Parathyroid adenoma (tissue), 2 donors: ENCODE measurements around the gene GALNT15.

Experiments used
- H2AFZ ChIP-seq: fragments of 300-600 bp; sonication (generic); one replicate; pipeline ENCODE4 v1.7.0; 2017; ENCODE audit warnings: antibody characterized with exemption, mild to moderate bottlenecking
- H3K27ac ChIP-seq: fragments of 300-600 bp; sonication (generic); one replicate; pipeline ENCODE4 v1.7.0; 2017
- H3K27me3 ChIP-seq: fragments of 300-600 bp; sonication (generic); one replicate; pipeline ENCODE4 v1.7.0; 2017; ENCODE audit warnings: low read length; ENCODE audit not compliant: control insufficient read depth, insufficient read depth
- H3K36me3 ChIP-seq: fragments of 300-600 bp; sonication (generic); one replicate; pipeline ENCODE4 v1.7.0; 2017; ENCODE audit warnings: low read length; ENCODE audit not compliant: control insufficient read depth, insufficient read depth
- H3K4me1 ChIP-seq: fragments of 300-600 bp; sonication (generic); one replicate; pipeline ENCODE4 v1.7.0; 2017; ENCODE audit warnings: control low read depth
- H3K4me2 ChIP-seq: fragments of 300-600 bp; sonication (generic); one replicate; pipeline ENCODE4 v1.7.0; 2017; ENCODE audit warnings: low read length
- H3K4me3 ChIP-seq: fragments of 300-600 bp; sonication (generic); one replicate; pipeline ENCODE4 v1.7.0; 2017; ENCODE audit warnings: low read depth, low read length
- H3K79me2 ChIP-seq: fragments of 300-600 bp; sonication (generic); one replicate; pipeline ENCODE4 v1.7.0; 2017; ENCODE audit warnings: control low read depth
- H3K9ac ChIP-seq: fragments of 300-600 bp; sonication (generic); one replicate; pipeline ENCODE4 v1.7.0; 2017; ENCODE audit warnings: mild to moderate bottlenecking
- H3K9me3 ChIP-seq: fragments of 300-600 bp; sonication (generic); one replicate; pipeline ENCODE4 v1.7.0; 2017; ENCODE audit warnings: low read length; ENCODE audit not compliant: control insufficient read depth
- CTCF ChIP-seq: fragments of 300-600 bp; sonication (generic); IDR thresholded peaks from one replicate; pipeline ENCODE4 v1.7.0; 2017; ENCODE audit warnings: antibody characterized with exemption, mild to moderate bottlenecking
- donor health status: primary hyperparathyroidism.

GALNT15 gene

GRCh38 chr3:16132928-16133327, 41.6 kb upstream of the GALNT15 start:
- Histone ChIP-seq H3K79me2 (no peaks in the 10 kb centered on the region), H2AFZ (no peak overlapping the region), H3K27me3 (no peaks in the 10 kb centered on the region), H3K36me3 (no peaks in the 10 kb centered on the region), H3K9ac (no peak overlapping the region), H3K4me3 (no peak overlapping the region), H3K9me3 (no peaks in the 10 kb centered on the region), H3K27ac (no peak overlapping the region), H3K4me2 (no peak overlapping the region), H3K4me1 (no peaks in the 10 kb centered on the region)
- TF ChIP-seq CTCF: no peak

- no peak for TF ChIP-seq CTCF
- no peak overlapping the region for H3K9ac ChIP-seq
- no peak overlapping the region for H3K27ac ChIP-seq
- no peak overlapping the region for H3K4me3 ChIP-seq
- H3K4me2 ChIP-seq: no peak overlapping the region
- H3K4me1 ChIP-seq: no peaks in the 10 kb centered on the region
- H3K79me2 ChIP-seq: no peaks in the 10 kb centered on the region
- H2AFZ ChIP-seq: no peak overlapping the region
- H3K27me3 ChIP-seq: no peaks in the 10 kb centered on the region
- H3K36me3 ChIP-seq: no peaks in the 10 kb centered on the region
- no peaks in the 10 kb centered on the region for H3K9me3 ChIP-seq
Observed at GRCh38 chr3:16134173-16134928, 40.1 kb upstream of the GALNT15 start.

GRCh38 chr3:16136055-16136454, 38.4 kb upstream of the GALNT15 start:
- H3K79me2 ChIP-seq: no peaks in the 10 kb centered on the region
- no peak overlapping the region for H3K4me3 ChIP-seq
- H3K9ac ChIP-seq: no peak overlapping the region
- no peak overlapping the region for H2AFZ ChIP-seq
- no peaks in the 10 kb centered on the region for H3K27me3 ChIP-seq
- H3K4me1 ChIP-seq: no peaks in the 10 kb centered on the region
- no peak overlapping the region for H3K27ac ChIP-seq
- no peaks in the 10 kb centered on the region for H3K9me3 ChIP-seq
- no peak for TF ChIP-seq CTCF
- H3K4me2 ChIP-seq: no peak overlapping the region
- no peaks in the 10 kb centered on the region for H3K36me3 ChIP-seq

GRCh38 chr3:16137044-16137443, 37.4 kb upstream of the GALNT15 start:
- H3K9me3 ChIP-seq: no peaks in the 10 kb centered on the region
- H3K36me3 ChIP-seq: no peaks in the 10 kb centered on the region
- H3K79me2 ChIP-seq: no peaks in the 10 kb centered on the region
- no peaks in the 10 kb centered on the region for H3K27me3 ChIP-seq
- H3K9ac ChIP-seq: no peak overlapping the region
- H2AFZ ChIP-seq: no peak overlapping the region
- no peak overlapping the region for H3K4me2 ChIP-seq
- H3K4me3 ChIP-seq: no peak overlapping the region
- TF ChIP-seq CTCF: no peak
- H3K27ac ChIP-seq: no peak overlapping the region
- H3K4me1 ChIP-seq: no peaks in the 10 kb centered on the region

- no peak overlapping the region for H3K4me2 ChIP-seq
- no peak overlapping the region for H3K27ac ChIP-seq
- no peak overlapping the region for H2AFZ ChIP-seq
- H3K9me3 ChIP-seq: no peaks in the 10 kb centered on the region
- no peaks in the 10 kb centered on the region for H3K4me1 ChIP-seq
- no peak overlapping the region for H3K9ac ChIP-seq
- H3K4me3 ChIP-seq: no peak overlapping the region
- TF ChIP-seq CTCF: no peak
- no peaks in the 10 kb centered on the region for H3K79me2 ChIP-seq
- H3K27me3 ChIP-seq: no peaks in the 10 kb centered on the region
- H3K36me3 ChIP-seq: no peaks in the 10 kb centered on the region
Observed at GRCh38 chr3:16137977-16138376, 36.5 kb upstream of the GALNT15 start.
